Activated CD4-positive, alpha-beta T cell treated with anti-CD3 and anti-CD28 coated beads for 4 hours (primary cell): ENCODE results near the gene MFSD12.
A peak's percentile ranks its signal among the peaks of the same experiment; 100 is the strongest.

Experiments used
- DNase-seq, 2 donors: peaks; one replicate each; pipeline ENCODE4 v3.0.0-alpha.2; 2020

The MFSD12 gene

GRCh38 chr19:3505598-3506383 is 51.6 kb downstream of the MFSD12 start, which contains the start of gene FZR1:
Gene FZR1, plus strand, starts transcription at chr19:3506311. Its CDS starts 16,679 bp downstream, at chr19:3522990.
- peak; percentile 99 for DNase-seq

GRCh38 chr19:3504735-3505134 is 52.7 kb downstream of the MFSD12 start:
- DNase-seq, result no peak

GRCh38 chr19:3503036-3503572 is 54.3 kb downstream of the MFSD12 start:
- no peak for DNase-seq

- no peak for DNase-seq
Observed at GRCh38 chr19:3501780-3502179, 55.6 kb downstream of the MFSD12 start.

GRCh38 chr19:3500429-3501101 is 56.8 kb downstream of the MFSD12 start, which contains the start of gene DOHH:
Gene DOHH, minus strand, starts transcription at chr19:3500674. Its CDS starts 3,860 bp downstream, at chr19:3496814.
- peak; percentile 94 to 96 for DNase-seq

GRCh38 chr19:3499738-3500428 is 57.5 kb downstream of the MFSD12 start:
- DNase-seq, result no peak

GRCh38 chr19:3497757-3498520 is 59.4 kb downstream of the MFSD12 start:
- no peak for DNase-seq

GRCh38 chr19:3496392-3497273 is 60.8 kb downstream of the MFSD12 start:
- no peak for DNase-seq

- peak; percentile 73 to 74 for DNase-seq
Observed at GRCh38 chr19:3494559-3494958, 62.8 kb downstream of the MFSD12 start.
